Astrocyte (in vitro differentiated cells and primary cell): Measurements from ENCODE around the gene MYH10. TPM values are rescaled to one million over a fixed set of nuclear protein-coding genes. Genes with fewer than 3 reads are reported as not detected.

Source experiments
- DNase-seq: peaks from one replicate; pipeline ENCODE4 v3.0.0-alpha.2; 2010; ENCODE audit warnings: low read depth
- FAIRE-seq: peaks from 2 replicates; lab custom pipeline; 2011; peaks lifted over from hg19 to GRCh38; lab: Jason Lieb, UNC
- H2AFZ ChIP-seq: 2 replicates; pipeline ENCODE4 v1.6.0; 2012; ENCODE audit warnings: low read depth, low read length, inconsistent platforms
- H3K27ac ChIP-seq: 2 replicates; pipeline ENCODE4 v1.5.1; 2011; ENCODE audit warnings: low read depth, low read length, inconsistent platforms
- H3K27me3 ChIP-seq: 2 replicates; pipeline ENCODE4 v1.6.0; 2011; ENCODE audit warnings: low read length, inconsistent platforms; ENCODE audit not compliant: insufficient read depth
- H3K36me3 ChIP-seq: 2 replicates; pipeline ENCODE4 v1.5.1; 2011; ENCODE audit warnings: low read length, inconsistent platforms; ENCODE audit not compliant: insufficient read depth
- H3K4me1 ChIP-seq: 2 replicates; pipeline ENCODE4 v1.5.1; 2011; ENCODE audit warnings: low read length, inconsistent platforms; ENCODE audit not compliant: insufficient read depth
- H3K4me2 ChIP-seq: 2 replicates; pipeline ENCODE4 v1.6.0; 2012; ENCODE audit warnings: low read length, inconsistent platforms
- H3K4me3 ChIP-seq: 2 replicates; pipeline ENCODE4 v1.5.1; 2011; ENCODE audit warnings: low read depth, mild to moderate bottlenecking, low read length, inconsistent platforms; ENCODE audit not compliant: insufficient read depth
- H3K79me2 ChIP-seq: 2 replicates; pipeline ENCODE4 v1.6.0; 2012; ENCODE audit warnings: mild to moderate bottlenecking, low read length, inconsistent platforms; ENCODE audit not compliant: insufficient read depth
- H3K9ac ChIP-seq: 2 replicates; pipeline ENCODE4 v1.6.0; 2012; ENCODE audit warnings: mild to moderate bottlenecking, low read length, inconsistent platforms
- H3K9me3 ChIP-seq: 2 replicates; pipeline ENCODE4 v1.5.1; 2012; ENCODE audit warnings: low read depth, mild to moderate bottlenecking, low read length, inconsistent platforms; ENCODE audit not compliant: insufficient read depth
- H4K20me1 ChIP-seq: 2 replicates; pipeline ENCODE4 v1.6.0; 2012; ENCODE audit warnings: low read length, inconsistent platforms; ENCODE audit not compliant: insufficient read depth
- H3K27ac Mint-ChIP-seq: one replicate; pipeline ENCODE4 v1.8.0; 2021; ENCODE audit warnings: mild to moderate bottlenecking, mixed read lengths; ENCODE audit not compliant: unreplicated experiment
- H3K27me3 Mint-ChIP-seq: one replicate; pipeline ENCODE4 v1.8.0; 2021; ENCODE audit warnings: low read depth, mixed read lengths; ENCODE audit not compliant: unreplicated experiment
- H3K36me3 Mint-ChIP-seq: one replicate; pipeline ENCODE4 v1.8.0; 2021; ENCODE audit warnings: low read depth, mixed read lengths; ENCODE audit not compliant: unreplicated experiment
- H3K4me1 Mint-ChIP-seq: one replicate; pipeline ENCODE4 v1.8.0; 2021; ENCODE audit warnings: low read depth, mixed read lengths; ENCODE audit not compliant: unreplicated experiment
- H3K4me3 Mint-ChIP-seq: one replicate; pipeline ENCODE4 v1.8.0; 2021; ENCODE audit warnings: mild to moderate bottlenecking, moderate library complexity, mixed read lengths; ENCODE audit not compliant: unreplicated experiment
- H3K9me3 Mint-ChIP-seq: one replicate; pipeline ENCODE4 v1.8.0; 2021; ENCODE audit warnings: mild to moderate bottlenecking, mixed read lengths; ENCODE audit not compliant: unreplicated experiment
- CTCF ChIP-seq: IDR thresholded peaks from 2 replicates; pipeline ENCODE4 v1.5.1; 2011; ENCODE audit warnings: low read depth, mild to moderate bottlenecking, inconsistent platforms, low read length, moderate library complexity; ENCODE audit not compliant: insufficient read depth
- EZH2 ChIP-seq: IDR thresholded peaks from 2 replicates; pipeline ENCODE4 v1.6.1; 2012; ENCODE audit warnings: mild to moderate bottlenecking, low read length, inconsistent platforms; ENCODE audit not compliant: insufficient read depth
- total RNA-seq: library from RNA; stranded (reverse); gene quantifications from 2 replicates; pipeline ENCODE4 v1.2.1, GENCODE V29; 2021

MYH10 gene
- total RNA-seq, 1 donor from 2014 or later, result 150 TPM

GRCh38 chr17:8462564-8462963 lies 168.0 kb downstream of the MYH10 start:
- Mint-ChIP-seq H3K9me3 (no peaks in the 10 kb centered on the region), H3K4me1 (peaks cover 16% of the 10 kb centered on the region), H3K4me3 (no peak overlapping the region), H3K36me3 (peaks cover 17% of the 10 kb centered on the region), H3K27ac (no peak overlapping the region), H3K27me3 (no peaks in the 10 kb centered on the region)
- Histone ChIP-seq H3K4me3 (no peak overlapping the region), H3K27ac (no peak overlapping the region), H3K27me3 (no peaks in the 10 kb centered on the region), H3K4me1 (no peaks in the 10 kb centered on the region), H3K9me3 (no peaks in the 10 kb centered on the region), H2AFZ (no peak overlapping the region), H3K9ac (no peak overlapping the region), H3K36me3 (peaks cover 69% of the 10 kb centered on the region), H4K20me1 (peaks cover 96% of the 10 kb centered on the region), H3K4me2 (no peak overlapping the region), H3K79me2 (peaks cover 97% of the 10 kb centered on the region)
- TF ChIP-seq CTCF (no peak), EZH2 (no peak)
- FAIRE-seq, result no peak
- DNase-seq, result no peak

- Mint-ChIP-seq H3K4me1 (peaks cover 7% of the 10 kb centered on the region), H3K27ac (no peak overlapping the region), H3K36me3 (peaks cover 25% of the 10 kb centered on the region), H3K9me3 (no peaks in the 10 kb centered on the region), H3K4me3 (no peak overlapping the region), H3K27me3 (no peaks in the 10 kb centered on the region)
- Histone ChIP-seq H3K4me3 (no peak overlapping the region), H4K20me1 (peaks cover 89% of the 10 kb centered on the region), H3K9ac (no peak overlapping the region), H3K79me2 (peaks cover 91% of the 10 kb centered on the region), H3K27me3 (no peaks in the 10 kb centered on the region), H3K4me1 (no peaks in the 10 kb centered on the region), H3K36me3 (peaks cover 75% of the 10 kb centered on the region), H3K27ac (no peak overlapping the region), H2AFZ (no peak overlapping the region), H3K4me2 (no peak overlapping the region), H3K9me3 (no peaks in the 10 kb centered on the region)
- FAIRE-seq, result no peak
- DNase-seq, result no peak
- TF ChIP-seq EZH2 (no peak), CTCF (no peak)
Observed at GRCh38 chr17:8459831-8460230, 170.7 kb downstream of the MYH10 start.

- FAIRE-seq, result peak; percentile 17
- H3K9me3 ChIP-seq, result no peaks in the 10 kb centered on the region
- Mint-ChIP-seq H3K4me1 (peaks cover 7% of the 10 kb centered on the region), H3K36me3 (peaks cover 26% of the 10 kb centered on the region), H3K9me3 (no peaks in the 10 kb centered on the region), H3K27ac (no peak overlapping the region), H3K27me3 (no peaks in the 10 kb centered on the region), H3K4me3 (no peak overlapping the region)
- H3K79me2 ChIP-seq, result peaks cover 88% of the 10 kb centered on the region
- peaks cover 85% of the 10 kb centered on the region for H4K20me1 ChIP-seq
- DNase-seq, result no peak
- no peak overlapping the region for H3K4me3 ChIP-seq
- peaks cover 76% of the 10 kb centered on the region for H3K36me3 ChIP-seq
- H3K4me1 ChIP-seq, result no peaks in the 10 kb centered on the region
- no peaks in the 10 kb centered on the region for H3K27me3 ChIP-seq
- no peak for TF ChIP-seq CTCF
- no peak for TF ChIP-seq EZH2
- no peak overlapping the region for H2AFZ ChIP-seq
- H3K9ac ChIP-seq, result no peak overlapping the region
- H3K27ac ChIP-seq, result no peak overlapping the region
- no peak overlapping the region for H3K4me2 ChIP-seq
Observed at GRCh38 chr17:8459107-8459506, 171.4 kb downstream of the MYH10 start.
